Measurements from ENCODE around the gene OR2A1. TPM values are rescaled to one million over a fixed set of nuclear protein-coding genes. Genes with fewer than 3 reads are reported as not detected.
"Not testable (repeated sequence)": the region's sequence is repeated elsewhere in the genome, so short reads cannot be mapped to it uniquely, and the experiment has no call there.

The OR2A1 gene
- total and polyA plus RNA-seq, 9 donors, result 0.07 to 0.82 (median 0.18) TPM

DNA sequence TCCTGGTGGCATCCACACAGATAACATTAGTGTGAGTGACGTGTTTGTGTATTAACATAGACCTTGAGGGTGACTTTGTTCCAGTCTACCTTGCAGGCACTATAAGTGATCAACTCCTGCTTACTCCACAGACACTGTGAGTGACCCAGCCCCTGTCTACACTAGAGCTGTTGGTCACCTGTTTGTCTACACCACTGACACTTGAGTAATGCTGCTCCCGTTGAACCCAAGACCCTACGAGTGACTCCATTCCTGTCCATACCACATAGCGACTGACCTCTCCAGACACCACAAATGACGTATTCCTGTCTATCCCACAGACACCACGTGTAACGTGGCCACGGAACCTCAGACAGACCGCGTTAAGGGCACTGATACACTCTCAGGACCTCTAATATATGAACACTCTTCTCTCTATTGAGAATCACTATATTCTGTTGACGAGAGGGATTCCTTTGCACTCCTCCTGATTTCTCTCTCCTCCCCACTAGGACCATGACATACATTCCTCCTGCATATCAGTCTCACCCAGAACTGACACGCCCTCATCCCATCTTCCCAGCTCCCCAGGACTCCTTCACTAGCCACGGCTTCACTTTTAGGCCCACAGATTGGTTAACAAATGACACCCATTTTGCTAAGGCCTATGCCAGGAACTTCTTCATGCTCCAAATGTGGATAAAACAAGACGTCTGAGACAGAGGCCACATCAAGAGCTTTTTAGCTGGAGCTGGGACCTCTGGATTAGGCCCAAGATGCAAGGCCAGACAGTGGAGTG is 19.6 kb upstream of the OR2A1 start:
- H3K36me3 ChIP-seq (ENCODE audit: control insufficient read depth, insufficient read depth, low read length); H3K9me3 ChIP-seq (replicated peaks; ENCODE audit: control insufficient read depth, low read depth, low read length); H3K4me1 ChIP-seq (ENCODE audit: control insufficient read depth, insufficient read depth, low read length); H3K4me3 ChIP-seq (ENCODE audit: low read length); H3K27me3 ChIP-seq (ENCODE audit: control insufficient read depth, insufficient read depth, low read length); H3K27ac ChIP-seq (ENCODE audit: low read length); DNase-seq: not testable (repeated sequence)
- WGBS (ENCODE audit: insufficient coverage), result no CpG with 5 or more reads among the region's 14 CpGs

DNA sequence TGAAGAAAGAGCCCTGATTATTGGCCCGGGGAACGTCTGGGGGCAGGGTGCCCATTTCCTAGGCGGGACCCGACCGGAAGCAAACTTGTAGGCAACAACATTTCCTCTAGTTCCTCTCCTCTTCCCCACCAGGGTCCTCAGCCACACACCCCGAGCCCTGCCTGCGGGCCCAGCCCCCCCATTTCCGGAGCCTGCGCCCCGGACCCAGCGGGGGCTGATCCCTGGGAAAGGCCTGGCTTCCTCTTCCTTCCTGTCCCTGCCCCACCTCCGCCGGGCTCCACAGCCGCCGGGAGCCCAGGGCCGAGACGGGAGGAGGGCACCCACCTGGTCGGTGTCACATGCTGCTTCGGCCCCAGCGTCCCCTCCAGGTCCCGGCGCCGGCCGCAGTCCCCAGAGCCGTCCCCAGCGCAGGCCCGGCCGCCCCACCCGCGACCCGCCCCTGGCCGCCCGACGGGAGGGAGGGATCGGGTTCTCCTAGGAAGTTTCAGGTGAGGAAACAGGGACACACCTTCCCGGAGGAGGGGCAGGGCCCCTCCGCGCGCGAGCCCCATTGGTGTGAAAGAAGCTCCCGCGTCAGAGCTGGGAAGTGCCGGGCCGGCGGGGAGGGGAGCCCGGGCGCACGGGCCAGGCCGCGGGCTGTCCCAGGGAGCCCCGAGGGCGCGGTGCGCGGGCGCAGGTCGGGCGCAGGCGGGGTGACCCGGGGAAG is 18.3 kb upstream of the OR2A1 start:
- H3K4me1 ChIP-seq (ENCODE audit: control insufficient read depth, insufficient read depth, low read length); H3K4me3 ChIP-seq (ENCODE audit: low read length); DNase-seq; H3K27me3 ChIP-seq (ENCODE audit: control insufficient read depth, insufficient read depth, low read length); H3K9me3 ChIP-seq (replicated peaks; ENCODE audit: control insufficient read depth, low read depth, low read length); H3K27ac ChIP-seq (ENCODE audit: low read length); H3K36me3 ChIP-seq (ENCODE audit: control insufficient read depth, insufficient read depth, low read length): not testable (repeated sequence)
- no CpG with 5 or more reads among the region's 60 CpGs for WGBS (ENCODE audit: insufficient coverage)

DNA sequence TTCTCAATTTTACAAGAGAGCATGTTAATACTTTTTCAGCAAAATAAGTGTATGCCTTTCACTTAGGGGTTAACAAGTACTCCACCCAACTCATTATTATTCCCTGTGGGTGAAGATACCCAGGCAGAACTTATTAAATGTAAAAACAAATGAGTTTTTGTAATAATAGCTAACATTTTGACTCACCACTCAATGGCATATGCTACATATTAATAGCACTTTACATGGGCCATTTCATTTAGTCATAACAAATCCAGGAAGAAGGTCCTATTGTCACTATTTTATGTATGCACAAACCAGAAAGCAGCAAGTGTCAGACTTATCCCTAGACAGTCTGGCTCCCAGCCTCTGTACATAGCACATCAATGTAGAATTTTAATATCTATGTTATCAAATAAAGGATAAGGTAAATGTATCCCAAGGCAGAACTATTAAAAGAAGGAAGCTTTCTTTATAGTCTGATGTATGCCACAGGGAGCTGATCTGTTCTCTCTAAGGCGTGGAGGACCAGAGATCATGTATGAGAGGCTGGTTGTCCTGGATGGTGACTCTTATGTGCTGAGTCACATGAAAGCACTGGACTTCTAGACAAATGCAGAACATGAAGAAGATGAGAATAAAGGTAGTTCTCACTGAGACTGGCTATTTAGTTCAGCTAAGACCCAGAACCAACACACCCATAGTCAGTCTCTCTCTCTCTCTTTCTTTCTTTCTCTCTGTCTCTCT is 9.5 kb upstream of the OR2A1 start:
- not testable (repeated sequence) for H3K4me3 ChIP-seq (ENCODE audit: low read length); H3K9me3 ChIP-seq (replicated peaks; ENCODE audit: control insufficient read depth, low read depth, low read length); H3K4me1 ChIP-seq (ENCODE audit: control insufficient read depth, insufficient read depth, low read length); H3K27ac ChIP-seq (ENCODE audit: low read length); DNase-seq; H3K27me3 ChIP-seq (ENCODE audit: control insufficient read depth, insufficient read depth, low read length); H3K36me3 ChIP-seq (ENCODE audit: control insufficient read depth, insufficient read depth, low read length)
- WGBS (ENCODE audit: insufficient coverage), result no CpG with 5 or more reads among the region's 1 CpG

DNA sequence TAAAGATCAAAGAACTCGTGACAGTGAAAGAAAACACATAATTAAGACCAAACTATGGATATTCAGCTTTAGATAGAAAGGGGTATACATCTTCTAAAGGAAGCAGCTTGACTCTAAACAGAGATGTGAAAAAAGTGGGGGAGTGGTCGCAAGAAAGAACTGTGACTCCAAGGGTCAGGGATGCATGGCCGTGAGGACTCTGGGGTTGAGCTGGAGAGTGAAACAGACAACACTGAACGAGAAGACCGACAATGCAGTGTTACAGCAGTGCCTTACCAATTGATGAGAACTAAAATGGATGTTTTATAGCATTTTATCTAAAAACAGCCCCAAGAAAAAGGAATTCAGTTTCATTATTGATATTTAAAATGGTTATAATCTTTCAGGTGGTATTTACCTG is 8.6 kb upstream of the OR2A1 start:
- H3K27me3 ChIP-seq (ENCODE audit: control insufficient read depth, insufficient read depth, low read length); H3K4me3 ChIP-seq (ENCODE audit: low read length); H3K36me3 ChIP-seq (ENCODE audit: control insufficient read depth, insufficient read depth, low read length); H3K9me3 ChIP-seq (replicated peaks; ENCODE audit: control insufficient read depth, low read depth, low read length); DNase-seq; H3K27ac ChIP-seq (ENCODE audit: low read length); H3K4me1 ChIP-seq (ENCODE audit: control insufficient read depth, insufficient read depth, low read length): not testable (repeated sequence)
- WGBS (ENCODE audit: insufficient coverage), result no CpG with 5 or more reads among the region's 5 CpGs

DNA sequence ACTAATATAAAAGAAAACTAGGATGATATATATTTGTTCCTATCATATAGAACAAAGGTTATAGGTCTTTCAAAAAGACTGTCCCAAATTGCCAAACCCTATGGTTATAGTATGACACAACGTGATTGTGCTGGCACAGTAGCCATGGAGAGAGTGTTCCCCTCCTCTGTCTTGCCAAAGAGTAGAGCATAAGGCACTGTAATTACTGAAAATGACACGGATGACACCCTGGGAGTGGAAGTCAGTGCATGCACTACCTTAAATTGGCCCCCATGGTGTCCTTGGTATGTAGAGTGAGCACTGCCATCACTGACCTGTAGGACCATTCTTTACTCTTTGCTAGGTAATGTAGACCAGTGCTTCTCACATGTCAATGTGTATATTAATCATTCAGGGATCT is 7.1 kb upstream of the OR2A1 start:
- H3K9me3 ChIP-seq (replicated peaks; ENCODE audit: control insufficient read depth, low read depth, low read length); H3K36me3 ChIP-seq (ENCODE audit: control insufficient read depth, insufficient read depth, low read length); DNase-seq; H3K4me3 ChIP-seq (ENCODE audit: low read length); H3K27ac ChIP-seq (ENCODE audit: low read length); H3K4me1 ChIP-seq (ENCODE audit: control insufficient read depth, insufficient read depth, low read length); H3K27me3 ChIP-seq (ENCODE audit: control insufficient read depth, insufficient read depth, low read length): not testable (repeated sequence)
- no CpG with 5 or more reads among the region's 2 CpGs for WGBS (ENCODE audit: insufficient coverage)

DNA sequence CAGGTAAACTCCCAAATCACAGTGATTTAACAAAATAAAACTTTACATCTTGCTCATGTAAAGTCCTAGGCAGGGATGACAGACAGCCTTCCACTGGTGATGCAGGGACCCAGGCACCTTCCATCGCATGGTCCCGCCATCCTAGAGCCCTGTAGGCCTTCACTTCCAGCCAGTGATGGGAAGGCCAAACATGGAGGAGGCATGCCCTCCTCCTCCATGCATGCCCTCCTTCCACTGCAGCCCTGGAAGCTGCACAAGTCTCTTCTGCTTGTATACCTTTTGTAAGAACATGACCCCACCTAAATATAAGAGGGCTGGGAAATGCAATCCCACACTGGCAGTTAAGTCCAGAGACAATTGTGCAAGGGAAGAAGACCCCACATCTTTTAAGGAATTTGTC is 2.5 kb upstream of the OR2A1 start:
- WGBS (ENCODE audit: insufficient coverage), result no CpG with 5 or more reads among the region's 2 CpGs
- H3K27ac ChIP-seq (ENCODE audit: low read length); DNase-seq: not testable (repeated sequence)

DNA sequence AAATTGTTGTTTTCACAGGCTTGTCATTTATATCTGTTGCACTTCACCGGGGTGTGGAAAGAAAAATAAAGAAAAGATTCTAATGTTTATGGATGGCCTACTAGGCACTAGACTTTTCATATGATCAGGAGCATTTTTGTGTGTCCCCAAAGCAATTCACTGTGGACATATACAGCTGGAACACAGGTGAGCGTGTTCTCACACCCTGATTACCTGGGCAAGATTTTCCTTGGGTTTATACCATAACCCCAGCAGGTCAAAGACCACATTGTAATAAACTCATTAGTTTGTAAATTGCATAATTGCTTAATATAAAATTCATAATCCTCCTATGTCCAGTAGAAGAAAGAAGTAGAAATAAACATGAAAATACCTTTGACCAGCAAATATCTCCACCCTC is 1.0 kb upstream of the OR2A1 start:
- not testable (repeated sequence) for H3K4me1 ChIP-seq (ENCODE audit: control insufficient read depth, insufficient read depth, low read length)
- WGBS (ENCODE audit: insufficient coverage), result no CpG with 5 or more reads among the region's 2 CpGs

More for the DNA sequence above, 2.5 kb upstream of the OR2A1 start:
- not testable (repeated sequence) for H3K9me3 ChIP-seq (replicated peaks; ENCODE audit: control insufficient read depth, low read depth, low read length); H3K27me3 ChIP-seq (ENCODE audit: control insufficient read depth, insufficient read depth, low read length); H3K4me1 ChIP-seq (ENCODE audit: control insufficient read depth, insufficient read depth, low read length); H3K4me3 ChIP-seq (ENCODE audit: low read length); H3K36me3 ChIP-seq (ENCODE audit: control insufficient read depth, insufficient read depth, low read length)

DNA sequence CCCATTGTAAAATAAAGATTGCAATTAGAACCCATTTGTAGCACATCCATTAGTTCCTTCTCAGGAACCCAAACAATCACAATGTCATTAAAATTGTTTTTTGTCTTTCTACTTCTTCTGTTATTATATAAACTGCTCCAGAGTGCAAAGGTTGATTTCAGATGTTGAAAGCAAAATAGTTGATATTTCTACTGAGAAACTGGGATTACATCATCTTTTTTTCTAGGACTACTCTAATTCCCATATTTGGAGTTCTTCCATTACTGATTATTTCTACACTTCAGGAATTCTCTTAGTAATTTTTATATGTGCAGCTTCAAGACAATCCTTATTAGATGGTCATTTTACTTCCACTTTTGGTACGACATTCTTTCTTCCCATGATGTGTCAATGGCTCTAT is 5.3 kb downstream of the OR2A1 start:
- DNase-seq; H3K9me3 ChIP-seq (replicated peaks; ENCODE audit: control insufficient read depth, low read depth, low read length): not testable (repeated sequence)
- WGBS (ENCODE audit: insufficient coverage), result no CpG with 5 or more reads among the region's 1 CpG

More for the DNA sequence above, 1.0 kb upstream of the OR2A1 start:
- not testable (repeated sequence) for H3K36me3 ChIP-seq (ENCODE audit: control insufficient read depth, insufficient read depth, low read length); H3K27ac ChIP-seq (ENCODE audit: low read length); H3K27me3 ChIP-seq (ENCODE audit: control insufficient read depth, insufficient read depth, low read length); DNase-seq; H3K4me3 ChIP-seq (ENCODE audit: low read length); H3K9me3 ChIP-seq (replicated peaks; ENCODE audit: control insufficient read depth, low read depth, low read length)

DNA sequence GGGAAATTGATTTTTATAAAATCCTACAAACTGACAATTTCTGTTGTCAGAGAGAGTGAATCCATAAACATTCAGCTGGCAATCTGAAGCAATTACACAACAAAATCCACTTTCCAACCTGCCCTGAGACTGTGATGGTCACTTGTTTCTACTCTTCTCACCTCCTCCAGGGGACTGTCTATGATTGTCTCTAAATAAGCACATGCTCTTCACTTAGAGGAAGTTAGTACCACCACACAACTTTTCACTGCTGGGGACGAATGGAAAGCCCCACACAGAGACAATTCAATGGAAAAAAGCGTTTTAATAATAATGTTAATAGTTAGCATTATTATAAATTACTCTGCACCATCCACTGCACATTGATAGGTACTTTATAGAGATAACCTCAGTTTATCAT is 7.3 kb downstream of the OR2A1 start:
- DNase-seq; H3K36me3 ChIP-seq (ENCODE audit: control insufficient read depth, insufficient read depth, low read length); H3K9me3 ChIP-seq (replicated peaks; ENCODE audit: control insufficient read depth, low read depth, low read length); H3K27ac ChIP-seq (ENCODE audit: low read length); H3K27me3 ChIP-seq (ENCODE audit: control insufficient read depth, insufficient read depth, low read length); H3K4me3 ChIP-seq (ENCODE audit: low read length); H3K4me1 ChIP-seq (ENCODE audit: control insufficient read depth, insufficient read depth, low read length): not testable (repeated sequence)
- WGBS (ENCODE audit: insufficient coverage), result no CpG with 5 or more reads among the region's 2 CpGs

More for the DNA sequence above, 5.3 kb downstream of the OR2A1 start:
- H3K36me3 ChIP-seq (ENCODE audit: control insufficient read depth, insufficient read depth, low read length); H3K4me1 ChIP-seq (ENCODE audit: control insufficient read depth, insufficient read depth, low read length); H3K27me3 ChIP-seq (ENCODE audit: control insufficient read depth, insufficient read depth, low read length); H3K27ac ChIP-seq (ENCODE audit: low read length); H3K4me3 ChIP-seq (ENCODE audit: low read length): not testable (repeated sequence)

DNA sequence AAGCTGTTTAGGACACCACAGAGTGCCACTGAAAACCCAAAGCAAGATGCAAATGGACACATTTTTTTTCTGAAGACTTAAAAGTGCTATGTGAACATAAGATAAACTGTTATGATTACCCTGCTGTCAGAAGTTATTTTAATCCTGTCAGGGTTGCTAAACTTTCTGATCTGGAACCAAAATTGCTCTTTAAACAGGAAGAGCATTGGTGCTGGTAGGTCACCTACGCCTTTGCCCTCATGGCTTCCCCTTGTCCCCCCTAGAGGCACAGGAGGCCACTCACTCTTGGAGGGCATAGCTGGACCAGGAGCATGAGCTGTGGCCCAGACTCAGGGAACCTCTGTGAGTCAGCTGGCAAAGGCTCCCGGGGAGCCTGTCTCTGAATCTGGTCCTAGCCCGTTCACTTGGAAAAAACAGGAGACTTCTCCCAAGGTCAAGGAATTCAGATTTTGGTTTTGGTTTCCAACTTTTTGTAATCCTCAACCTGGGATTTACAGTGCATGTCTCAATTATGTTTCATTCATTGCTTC is 9.5 kb downstream of the OR2A1 start:
- not testable (repeated sequence) for H3K4me3 ChIP-seq (ENCODE audit: low read length)
- no CpG with 5 or more reads among the region's 3 CpGs for WGBS (ENCODE audit: insufficient coverage)

More for the DNA sequence above, 9.5 kb downstream of the OR2A1 start:
- not testable (repeated sequence) for H3K27ac ChIP-seq (ENCODE audit: low read length); H3K9me3 ChIP-seq (replicated peaks; ENCODE audit: control insufficient read depth, low read depth, low read length); H3K4me1 ChIP-seq (ENCODE audit: control insufficient read depth, insufficient read depth, low read length); H3K36me3 ChIP-seq (ENCODE audit: control insufficient read depth, insufficient read depth, low read length); H3K27me3 ChIP-seq (ENCODE audit: control insufficient read depth, insufficient read depth, low read length); DNase-seq
